Neural crest cell (in vitro differentiated cells): ENCODE results near the gene SLC35E1. TPM values are rescaled to one million over a fixed set of nuclear protein-coding genes. Genes with fewer than 3 reads are reported as not detected.
"Not testable (repeated sequence)": the region's sequence is repeated elsewhere in the genome, so short reads cannot be mapped to it uniquely, and the experiment has no call there.

ENCODE experiments used
- DNase-seq: peaks from one replicate; pipeline ENCODE4 v3.0.0; 2021; ENCODE audit warnings: low read depth, mixed read lengths, low spot score
- H3K27ac Mint-ChIP-seq: one replicate; pipeline ENCODE4 v1.8.0; 2021; ENCODE audit warnings: mild to moderate bottlenecking, mixed read lengths; ENCODE audit not compliant: unreplicated experiment
- H3K27me3 Mint-ChIP-seq: 2 replicates; pipeline ENCODE4 v1.8.0; 2021; ENCODE audit warnings: low read depth, mild to moderate bottlenecking, mixed read lengths
- H3K36me3 Mint-ChIP-seq: 2 replicates; pipeline ENCODE4 v1.8.0; 2021; ENCODE audit warnings: low read depth, mild to moderate bottlenecking, mixed read lengths
- H3K4me1 Mint-ChIP-seq: 2 replicates; pipeline ENCODE4 v1.8.0; 2021; ENCODE audit warnings: mixed read lengths
- H3K4me3 Mint-ChIP-seq: one replicate; pipeline ENCODE4 v1.8.0; 2021; ENCODE audit warnings: mild to moderate bottlenecking, mixed read lengths
- H3K9me3 Mint-ChIP-seq: 2 replicates; pipeline ENCODE4 v1.8.0; 2021; ENCODE audit warnings: mixed read lengths
- total RNA-seq: library from RNA; stranded (reverse); gene quantifications from 2 replicates; pipeline ENCODE4 v1.2.1, GENCODE V29; 2021
- TF ChIP-seq, protein P1 (sequence below): fragments of 200-600 bp; sonication (generic); conservative IDR thresholded peaks from 2 replicates; pipeline ENCODE4 v1.5.0; 2021; ENCODE audit warnings: antibody characterized with exemption, mild to moderate bottlenecking

Gene SLC35E1
- total RNA-seq, 1 donor from 2014 or later = 32.5 TPM

DNA sequence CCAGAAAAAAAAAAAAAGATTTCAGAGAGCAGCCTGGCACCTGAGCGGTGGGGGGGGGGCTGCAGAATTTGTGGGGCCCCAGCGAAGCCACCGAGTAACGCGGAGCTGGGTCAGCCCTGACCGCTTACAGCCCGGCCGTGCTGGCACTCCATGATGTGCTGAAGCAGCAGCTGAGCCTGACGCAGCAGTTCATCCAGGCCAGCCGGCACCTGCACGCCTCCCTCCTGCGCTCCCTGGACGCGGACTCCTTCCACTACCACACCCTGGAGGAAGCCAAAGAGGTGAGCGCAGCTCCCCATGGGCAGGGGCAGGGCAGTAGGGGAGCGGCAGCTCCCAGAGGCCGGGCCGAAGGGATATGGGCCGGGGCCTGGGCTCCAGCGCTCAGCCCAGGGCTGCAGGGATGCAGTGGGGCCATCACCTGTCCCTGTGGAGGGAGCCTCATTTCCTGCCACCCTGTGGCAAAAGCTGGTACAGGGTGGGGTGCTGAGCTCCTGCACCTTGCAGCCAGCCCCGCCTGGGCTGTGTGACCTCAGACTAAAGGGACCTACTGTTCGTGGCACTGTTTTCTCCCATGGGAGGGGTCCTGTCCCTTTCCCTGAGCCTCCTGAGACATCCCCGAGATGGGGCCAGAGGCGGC lies 57.7 kb downstream of the SLC35E1 start:
- Mint-ChIP-seq H3K27ac (no peak overlapping the region), H3K4me3 (no peak overlapping the region)
- no peak for DNase-seq

GRCh38 chr19:16512611-16513010 lies 59.6 kb downstream of the SLC35E1 start:
- H3K27ac Mint-ChIP-seq, H3K4me1 Mint-ChIP-seq, H3K9me3 Mint-ChIP-seq: not testable (repeated sequence)

More for the DNA sequence above, 57.7 kb downstream of the SLC35E1 start:
- TF ChIP-seq, protein P1, sequence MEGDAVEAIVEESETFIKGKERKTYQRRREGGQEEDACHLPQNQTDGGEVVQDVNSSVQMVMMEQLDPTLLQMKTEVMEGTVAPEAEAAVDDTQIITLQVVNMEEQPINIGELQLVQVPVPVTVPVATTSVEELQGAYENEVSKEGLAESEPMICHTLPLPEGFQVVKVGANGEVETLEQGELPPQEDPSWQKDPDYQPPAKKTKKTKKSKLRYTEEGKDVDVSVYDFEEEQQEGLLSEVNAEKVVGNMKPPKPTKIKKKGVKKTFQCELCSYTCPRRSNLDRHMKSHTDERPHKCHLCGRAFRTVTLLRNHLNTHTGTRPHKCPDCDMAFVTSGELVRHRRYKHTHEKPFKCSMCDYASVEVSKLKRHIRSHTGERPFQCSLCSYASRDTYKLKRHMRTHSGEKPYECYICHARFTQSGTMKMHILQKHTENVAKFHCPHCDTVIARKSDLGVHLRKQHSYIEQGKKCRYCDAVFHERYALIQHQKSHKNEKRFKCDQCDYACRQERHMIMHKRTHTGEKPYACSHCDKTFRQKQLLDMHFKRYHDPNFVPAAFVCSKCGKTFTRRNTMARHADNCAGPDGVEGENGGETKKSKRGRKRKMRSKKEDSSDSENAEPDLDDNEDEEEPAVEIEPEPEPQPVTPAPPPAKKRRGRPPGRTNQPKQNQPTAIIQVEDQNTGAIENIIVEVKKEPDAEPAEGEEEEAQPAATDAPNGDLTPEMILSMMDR = no peak
- Mint-ChIP-seq H3K27me3 (no peaks in the 10 kb centered on the region), H3K36me3 (peaks cover 8% of the 10 kb centered on the region), H3K9me3 (no peaks in the 10 kb centered on the region), H3K4me1 (peaks cover 4% of the 10 kb centered on the region)

GRCh38 chr19:16509141-16510061 lies 62.8 kb downstream of the SLC35E1 start:
- Mint-ChIP-seq H3K4me1 (peaks cover 7% of the 10 kb centered on the region), H3K36me3 (no peaks in the 10 kb centered on the region), H3K4me3 (no peak overlapping the region), H3K27me3 (no peaks in the 10 kb centered on the region), H3K27ac (peak overlapping the region; percentile 62), H3K9me3 (no peaks in the 10 kb centered on the region)
- DNase-seq = no peak
- TF ChIP-seq, protein P1 = no peak

More at GRCh38 chr19:16512611-16513010, 59.6 kb downstream of the SLC35E1 start:
- H3K27me3 Mint-ChIP-seq, H3K36me3 Mint-ChIP-seq, H3K4me3 Mint-ChIP-seq, DNase-seq: not testable (repeated sequence)

- peaks cover 7% of the 10 kb centered on the region for H3K4me1 Mint-ChIP-seq
- no peaks in the 10 kb centered on the region for H3K27me3 Mint-ChIP-seq
- H3K27ac Mint-ChIP-seq = no peak overlapping the region
- no peak for DNase-seq
- H3K4me3 Mint-ChIP-seq = no peak overlapping the region
- H3K36me3 Mint-ChIP-seq = no peaks in the 10 kb centered on the region
- TF ChIP-seq, protein P1 = no peak
- H3K9me3 Mint-ChIP-seq = no peaks in the 10 kb centered on the region
Observed at GRCh38 chr19:16508546-16508945, 63.7 kb downstream of the SLC35E1 start.

DNA sequence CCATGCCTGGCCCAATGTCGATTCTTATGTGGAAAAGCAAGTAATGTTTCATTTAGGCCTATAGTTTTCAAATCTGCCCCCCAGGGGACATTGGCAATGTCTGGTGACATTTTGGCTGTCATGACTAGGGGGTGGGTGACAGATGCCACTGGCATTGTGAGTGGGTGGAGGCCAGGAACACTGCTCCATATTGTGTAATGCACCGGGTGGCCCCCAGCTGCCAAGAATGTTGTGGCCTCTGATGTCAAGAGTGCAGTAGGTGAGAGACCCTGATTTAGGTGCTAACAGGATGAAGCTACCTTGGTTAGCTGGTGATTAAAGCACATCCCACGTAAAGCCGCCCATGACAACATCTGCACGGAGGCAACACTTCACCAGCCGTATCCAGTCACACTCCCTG lies 65.3 kb downstream of the SLC35E1 start:
- no peaks in the 10 kb centered on the region for H3K27me3 Mint-ChIP-seq

DNA sequence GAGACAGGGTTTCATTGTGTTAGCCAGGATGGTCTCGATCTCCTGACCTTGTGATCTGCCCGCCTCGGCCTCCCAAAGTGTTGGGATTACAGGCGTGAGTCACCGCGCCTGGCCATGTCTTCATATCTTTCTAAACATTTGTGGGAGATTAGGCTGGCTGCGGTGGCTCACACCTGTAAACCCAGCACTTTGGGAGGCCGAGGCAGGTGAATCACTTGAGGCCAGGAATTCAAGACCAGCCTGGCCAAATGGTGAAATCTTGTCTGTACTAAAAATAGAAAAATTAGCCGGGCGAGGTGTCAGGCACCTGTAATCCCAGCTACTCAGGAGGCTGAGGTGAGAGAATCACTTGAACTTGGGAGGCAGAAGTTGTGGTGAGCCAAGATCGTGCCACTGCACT lies 66.1 kb downstream of the SLC35E1 start:
- DNase-seq, H3K4me3 Mint-ChIP-seq, H3K27me3 Mint-ChIP-seq, H3K9me3 Mint-ChIP-seq, H3K36me3 Mint-ChIP-seq, H3K27ac Mint-ChIP-seq, H3K4me1 Mint-ChIP-seq: not testable (repeated sequence)

More for the DNA sequence above, 65.3 kb downstream of the SLC35E1 start:
- no peak for DNase-seq
- Mint-ChIP-seq H3K36me3 (no peaks in the 10 kb centered on the region), H3K4me3 (no peak overlapping the region), H3K9me3 (no peaks in the 10 kb centered on the region), H3K27ac (no peak overlapping the region), H3K4me1 (peaks cover 7% of the 10 kb centered on the region)
- TF ChIP-seq, protein P1 = no peak
